Keratinocyte (primary cell): ENCODE data around the gene ACOT4. TPM values are rescaled to one million over a fixed set of nuclear protein-coding genes. Genes with fewer than 3 reads are reported as not detected.

Experiments
- DNase-seq: peaks from one replicate; pipeline ENCODE4 v3.0.0-alpha.2; 2011; ENCODE audit warnings: low read depth, missing footprints, low spot score
- FAIRE-seq: peaks from 2 replicates; lab custom pipeline; 2011; peaks lifted over from hg19 to GRCh38; lab: Jason Lieb, UNC
- H2AFZ ChIP-seq: 2 replicates; pipeline ENCODE4 v1.6.0; 2012; ENCODE audit warnings: low read length, control low read depth, inconsistent platforms; ENCODE audit not compliant: control insufficient read depth
- H3K27ac ChIP-seq: 2 replicates; pipeline ENCODE4 v1.5.1; 2011; ENCODE audit warnings: low read length; ENCODE audit not compliant: control insufficient read depth, insufficient read depth
- H3K27me3 ChIP-seq: 3 replicates; pipeline ENCODE4 v1.6.0; 2011; ENCODE audit warnings: low read length; ENCODE audit not compliant: control insufficient read depth, insufficient read depth; ENCODE audit errors: extremely low read depth
- H3K36me3 ChIP-seq, 2 experiments: 2 replicates in 1 of 2; 3 replicates in 1 of 2; pipeline ENCODE4 v1.5.1; 2011; ENCODE audit warnings: low read length in 2 of 2, mild to moderate bottlenecking in 1 of 2; ENCODE audit not compliant: control insufficient read depth in 2 of 2, insufficient read depth in 2 of 2; ENCODE audit errors: extremely low read depth in 1 of 2
- H3K4me1 ChIP-seq: 3 replicates; pipeline ENCODE4 v1.5.1; 2011; ENCODE audit warnings: low read length; ENCODE audit not compliant: control insufficient read depth, insufficient read depth; ENCODE audit errors: extremely low read depth
- H3K4me2 ChIP-seq: 3 replicates; pipeline ENCODE4 v1.6.0; 2011; ENCODE audit warnings: low read depth, low read length; ENCODE audit not compliant: control insufficient read depth, insufficient read depth; ENCODE audit errors: extremely low read depth
- H3K4me3 ChIP-seq, 3 experiments: fragments of 200-600 bp in 1 of 3; sonication (generic) in 1 of 3; 2 replicates in 2 of 3; 3 replicates in 1 of 3; pipeline ENCODE4 v1.5.1; 2011 to 2016; ENCODE audit warnings: low read length in 3 of 3, mild to moderate bottlenecking in 3 of 3, control low read depth in 2 of 3, inconsistent platforms in 1 of 3, low read depth in 1 of 3, mixed read lengths in 1 of 3, mixed run types in 1 of 3, moderate library complexity in 1 of 3; ENCODE audit not compliant: control insufficient read depth in 2 of 3, insufficient read depth in 2 of 3; ENCODE audit errors: extremely low read depth in 1 of 3
- H3K79me2 ChIP-seq: 2 replicates; pipeline ENCODE4 v1.6.0; 2012; ENCODE audit warnings: low read length; ENCODE audit not compliant: control insufficient read depth, insufficient read depth
- H3K9ac ChIP-seq: 3 replicates; pipeline ENCODE4 v1.6.0; 2011; ENCODE audit warnings: low read length; ENCODE audit not compliant: control insufficient read depth, insufficient read depth; ENCODE audit errors: extremely low read depth
- H3K9me1 ChIP-seq: 3 replicates; pipeline ENCODE4 v1.6.0; 2011; ENCODE audit warnings: low read length; ENCODE audit not compliant: control insufficient read depth, insufficient read depth; ENCODE audit errors: extremely low read depth
- H3K9me3 ChIP-seq: 2 replicates; pipeline ENCODE4 v1.5.1; 2012; ENCODE audit warnings: low read depth, low read length; ENCODE audit not compliant: control insufficient read depth
- H4K20me1 ChIP-seq: 3 replicates; pipeline ENCODE4 v1.6.0; 2011; ENCODE audit warnings: low read length; ENCODE audit not compliant: control insufficient read depth, insufficient read depth; ENCODE audit errors: extremely low read depth
- CTCF ChIP-seq, 3 experiments: IDR thresholded peaks in 1 of 3; conservative IDR thresholded peaks in 1 of 3; optimal IDR thresholded peaks in 1 of 3; 2 replicates in 2 of 3; 3 replicates in 1 of 3; pipeline versions ENCODE3 to v1.5.1; 2011; ENCODE audit warnings: low read length in 3 of 3, mild to moderate bottlenecking in 3 of 3, moderate library complexity in 2 of 3, control low read depth in 1 of 3, inconsistent platforms in 1 of 3; ENCODE audit not compliant: insufficient read depth in 2 of 3; ENCODE audit errors: extremely low read depth in 1 of 3
- EZH2 ChIP-seq: IDR thresholded peaks from one replicate; pipeline ENCODE4 v1.6.1; 2012; ENCODE audit warnings: inconsistent platforms, mild to moderate bottlenecking, low read length, moderate library complexity
- dilution Hi-C: fragments of 300-500 bp; cut with MboI; formaldehyde crosslinking; loops from one replicate; pipeline ENCODE4 v1.7.0; 2020; ENCODE audit warnings: low sequenced_read_pairs; ENCODE audit not compliant: extremely low pct_ligation_motif_present
- polyA plus RNA-seq, 5 experiments: library from polyadenylated mRNA; depleted of rRNA in 3 of 5; stranded (reverse) in 3 of 5; stranded (forward) in 1 of 5; unstranded in 1 of 5; fragments of >200 nt; gene quantifications; 1 replicate in 1 of 5; 2 replicates in 3 of 5; 3 replicates in 1 of 5; pipeline versions ENCODE4 v1.2.1 to v1.2.3, GENCODE V29; 2011 to 2012; ENCODE audit warnings: missing spikeins in 2 of 5, low read depth in 1 of 5, low replicate concordance in 1 of 5

The ACOT4 gene
- polyA plus RNA-seq, 1 donor (not counting 4 experiments of a cell fraction or from before 2014, with no cell fraction given), result 0.29 TPM

- Histone ChIP-seq H3K27ac (no peak within 1 kb of the TSS), H3K36me3 (no peaks in the 10 kb centered on the region), H3K9me1 (no peaks in the 10 kb centered on the region), H3K79me2 (no peaks in the 10 kb centered on the region), H3K4me3 (peak within 1 kb of the TSS; percentile 52 to 65 (median 63)), H3K9ac (peak within 1 kb of the TSS; percentile 54), H3K4me1 (peaks cover 5% of the 10 kb centered on the region), H4K20me1 (no peaks in the 10 kb centered on the region), H3K9me3 (no peaks in the 10 kb centered on the region), H3K27me3 (no peaks in the 10 kb centered on the region), H2AFZ (peak within 1 kb of the TSS; percentile 86), H3K4me2 (peak within 1 kb of the TSS; percentile 80)
- dilution Hi-C loops, result no loop called here
- FAIRE-seq (no peak), DNase-seq (no peak)
- no peak for TF ChIP-seq CTCF (optimal IDR thresholded peaks at IDR 0.05 in 1 of 3, IDR thresholded peaks at IDR 0.05 in 1 of 3, conservative IDR thresholded peaks at IDR 0.05 in 1 of 3; ENCODE audit: extremely low read depth in 1 of 3, insufficient read depth in 2 of 3, low read length in 3 of 3)
- no peak for TF ChIP-seq EZH2
Measured at GRCh38 chr14:73612339-73613045, 20.8 kb downstream of the ACOT4 start, which contains the start of gene ACOT6. Gene ACOT6, plus strand, starts transcription at chr14:73612517. Its CDS starts 55 bp downstream, at chr14:73612572.

- Histone ChIP-seq H3K79me2 (no peaks in the 10 kb centered on the region), H3K36me3 (no peaks in the 10 kb centered on the region), H3K9me3 (no peaks in the 10 kb centered on the region), H3K4me1 (peaks cover 5% of the 10 kb centered on the region), H3K27ac (no peak overlapping the region), H3K4me2 (peak overlapping the region; percentile 80), H3K27me3 (no peaks in the 10 kb centered on the region), H4K20me1 (no peaks in the 10 kb centered on the region), H2AFZ (peak overlapping the region; percentile 86), H3K9ac (peak overlapping the region; percentile 54), H3K4me3 (peak overlapping the region; percentile 52 to 65 (median 63)), H3K9me1 (no peaks in the 10 kb centered on the region)
- no peak for DNase-seq
- TF ChIP-seq EZH2, result no peak
- no peak for TF ChIP-seq CTCF (optimal IDR thresholded peaks at IDR 0.05 in 1 of 3, IDR thresholded peaks at IDR 0.05 in 1 of 3, conservative IDR thresholded peaks at IDR 0.05 in 1 of 3; ENCODE audit: extremely low read depth in 1 of 3, insufficient read depth in 2 of 3, low read length in 3 of 3)
- dilution Hi-C loops, result no loop called here
- no peak for FAIRE-seq
Measured at GRCh38 chr14:73613046-73613383, 21.3 kb downstream of the ACOT4 start.
